Activated CD4-positive, alpha-beta T cell treated with anti-CD3 and anti-CD28 coated beads for 36 hours (primary cell): ENCODE results near the gene KCNJ8. TPM values are rescaled to one million over a fixed set of nuclear protein-coding genes. Genes with fewer than 3 reads are reported as not detected.
"Not testable (repeated sequence)": the region's sequence is repeated elsewhere in the genome, so short reads cannot be mapped to it uniquely, and the experiment has no call there.

ENCODE experiments used
- ATAC-seq: fragments of 200-7000 bp; cut with Tn5 transposase; one replicate; pipeline ENCODE4 v1.10.0; 2021; ENCODE audit warnings: mild to moderate bottlenecking, moderate library complexity
- CTCF ChIA-PET: fragments of 350-600 bp; sonication (Branson Sonifier 250); formaldehyde crosslinking; loops from one replicate; lab custom pipeline; 2021; ENCODE audit warnings: antibody characterized with exemption; lab: Charles Lee
- POLR2A ChIA-PET: fragments of 350-600 bp; sonication (Branson Sonifier 250); formaldehyde crosslinking; loops from one replicate; lab custom pipeline; 2021; ENCODE audit warnings: antibody characterized with exemption, inconsistent platforms; lab: Charles Lee
- DNase-seq: peaks from one replicate; pipeline ENCODE4 v3.0.0-alpha.2; 2020
- H3K27ac Mint-ChIP-seq: one replicate; pipeline ENCODE4 v1.8.0; 2021; ENCODE audit warnings: mixed read lengths
- H3K27me3 Mint-ChIP-seq: one replicate; pipeline ENCODE4 v1.8.0; 2021; ENCODE audit warnings: mixed read lengths
- H3K36me3 Mint-ChIP-seq: one replicate; pipeline ENCODE4 v1.8.0; 2021; ENCODE audit warnings: low read depth, mixed read lengths
- H3K4me1 Mint-ChIP-seq: one replicate; pipeline ENCODE4 v1.8.0; 2021; ENCODE audit warnings: mixed read lengths
- H3K4me3 Mint-ChIP-seq: one replicate; pipeline ENCODE4 v1.8.0; 2021; ENCODE audit warnings: mild to moderate bottlenecking, moderate library complexity, mixed read lengths
- H3K9me3 Mint-ChIP-seq: one replicate; pipeline ENCODE4 v1.8.0; 2021; ENCODE audit warnings: low read depth, mixed read lengths
- intact Hi-C, 2 experiments: fragments of 100-400 bp; cut with DNase I in 1 of 2; cut with micrococcal nuclease in 1 of 2; formaldehyde crosslinking; loops; one replicate each; pipeline versions ENCODE4 v1.14.2 to v1.15.1; 2022 to 2024; cut with DNase I, micrococcal nuclease
- total RNA-seq, 2 experiments: library from RNA; stranded (reverse); gene quantifications; one replicate each; pipeline ENCODE4 v1.2.3, GENCODE V29; 2021

KCNJ8 gene
- total RNA-seq, result not detected

DNA sequence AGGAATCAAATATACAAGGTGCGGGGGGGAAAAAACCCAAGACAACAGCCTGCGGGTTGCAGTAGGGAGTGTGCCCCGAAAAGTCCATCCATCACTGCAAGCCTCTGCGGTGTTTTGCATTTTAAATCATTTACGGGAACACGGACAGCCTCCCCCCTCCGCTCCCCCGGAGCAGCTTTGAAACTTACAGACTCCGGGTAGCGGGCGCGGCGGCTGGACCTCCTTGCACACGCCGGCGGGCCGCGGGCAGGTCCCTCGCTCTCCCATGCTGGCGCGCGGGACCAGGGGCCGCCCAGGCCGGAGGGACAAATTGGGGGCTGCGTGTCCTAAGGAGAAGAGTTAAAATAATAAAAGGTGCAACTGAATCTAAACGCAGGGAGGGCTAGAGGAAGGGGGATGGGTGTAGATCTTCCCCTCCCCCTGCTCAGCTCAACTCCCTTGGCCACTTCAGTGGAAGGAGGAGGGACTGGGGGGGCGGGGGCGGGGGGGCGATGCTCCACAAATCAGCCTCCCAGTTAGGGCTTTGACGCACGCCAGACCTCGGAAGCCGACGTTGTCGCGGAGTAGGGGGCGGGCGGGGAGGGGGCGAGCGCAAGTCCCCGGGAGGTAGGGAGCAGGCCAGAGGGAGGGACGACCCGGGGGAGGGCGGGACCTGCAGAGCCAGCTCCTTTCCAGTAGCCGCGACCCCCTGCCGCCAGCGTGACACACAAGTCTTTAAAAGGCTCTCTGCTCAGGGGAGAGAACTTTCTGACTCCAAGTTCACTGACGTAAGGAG is at the start of gene KCNJ8:
TSS of gene KCNJ8 (minus strand) at position 349 of the 775 bp plus-strand sequence. CDS start 1,090 bp downstream, outside the sequence.
- H3K27ac Mint-ChIP-seq, result no peak within 1 kb of the TSS
- H3K27me3 Mint-ChIP-seq, result peaks cover 37% of the 10 kb centered on the region
- DNase-seq, result peak; percentile 21
- POLR2A ChIA-PET, result no interaction called here
- CTCF ChIA-PET, result no interaction called here
- intact Hi-C loops, result loop anchor here in 1 of 2 experiments (5.0 kb wide), 2 partner anchors 163 to 243 kb away; no protein-coding TSS in a partner anchor
- ATAC-seq, result no peak
- H3K4me1 Mint-ChIP-seq, result peaks cover 6% of the 10 kb centered on the region
- H3K4me3 Mint-ChIP-seq, result peak within 1 kb of the TSS; percentile 24
- no peaks in the 10 kb centered on the region for H3K9me3 Mint-ChIP-seq
- no peaks in the 10 kb centered on the region for H3K36me3 Mint-ChIP-seq

DNA sequence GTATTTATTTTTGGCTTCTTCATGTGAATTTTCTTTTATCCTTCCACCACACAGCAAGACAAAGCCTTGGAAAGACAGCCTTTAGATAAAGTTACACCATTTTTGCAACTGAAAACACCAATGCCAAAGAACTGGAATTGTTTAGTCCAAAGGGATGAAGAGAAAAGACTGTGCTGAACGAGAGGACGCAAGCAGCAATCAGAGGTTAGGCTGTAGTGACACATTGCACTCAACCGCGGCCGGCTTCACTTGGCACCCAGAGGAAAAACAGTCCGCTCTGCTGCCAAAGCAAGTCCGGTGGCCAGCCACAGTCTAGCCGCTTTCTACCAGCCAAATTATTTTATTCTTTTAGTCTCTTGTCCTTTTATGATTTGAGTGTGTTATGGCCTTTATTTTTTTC is 49.1 kb upstream of the KCNJ8 start:
- Mint-ChIP-seq H3K36me3 (no peaks in the 10 kb centered on the region), H3K4me1 (no peaks in the 10 kb centered on the region), H3K27ac (no peak overlapping the region), H3K27me3 (peaks cover 6% of the 10 kb centered on the region), H3K9me3 (no peaks in the 10 kb centered on the region), H3K4me3 (no peak overlapping the region)
- ChIA-PET POLR2A (no interaction called here), CTCF (no interaction called here)
- intact Hi-C loops, result no loop called here
- no peak for ATAC-seq
- DNase-seq, result no peak

DNA sequence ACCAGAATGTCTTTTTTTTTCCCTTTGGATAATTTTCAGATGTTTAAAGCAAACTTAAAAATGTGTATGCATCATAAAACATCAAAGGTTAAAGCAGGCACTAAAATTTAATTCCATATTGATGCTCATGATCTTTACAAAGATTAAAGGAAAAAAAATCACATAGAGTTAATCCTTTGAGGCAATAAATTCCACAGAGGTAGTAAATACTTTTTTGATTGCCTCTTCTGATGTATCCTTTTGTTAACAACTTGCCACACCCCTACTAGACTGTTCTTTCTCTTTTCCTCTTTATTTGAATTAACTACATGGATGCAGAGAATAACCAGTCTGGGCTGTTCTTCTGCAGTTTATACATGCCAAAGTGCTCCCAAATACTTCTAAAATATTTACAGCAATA is 45.2 kb upstream of the KCNJ8 start:
- POLR2A ChIA-PET, result no interaction called here
- H3K27me3 Mint-ChIP-seq, result peaks cover 10% of the 10 kb centered on the region
- H3K4me3 Mint-ChIP-seq, result no peak overlapping the region
- H3K9me3 Mint-ChIP-seq, result no peaks in the 10 kb centered on the region
- CTCF ChIA-PET, result interaction anchor here (1.8 kb wide), 1 partner anchor 12 kb away, joined by 4 read pairs; no protein-coding TSS in a partner anchor
- intact Hi-C loops, result no loop called here
- no peaks in the 10 kb centered on the region for H3K36me3 Mint-ChIP-seq
- DNase-seq (no peak), ATAC-seq (no peak)
- H3K4me1 Mint-ChIP-seq, result no peaks in the 10 kb centered on the region
- H3K27ac Mint-ChIP-seq, result no peak overlapping the region

DNA sequence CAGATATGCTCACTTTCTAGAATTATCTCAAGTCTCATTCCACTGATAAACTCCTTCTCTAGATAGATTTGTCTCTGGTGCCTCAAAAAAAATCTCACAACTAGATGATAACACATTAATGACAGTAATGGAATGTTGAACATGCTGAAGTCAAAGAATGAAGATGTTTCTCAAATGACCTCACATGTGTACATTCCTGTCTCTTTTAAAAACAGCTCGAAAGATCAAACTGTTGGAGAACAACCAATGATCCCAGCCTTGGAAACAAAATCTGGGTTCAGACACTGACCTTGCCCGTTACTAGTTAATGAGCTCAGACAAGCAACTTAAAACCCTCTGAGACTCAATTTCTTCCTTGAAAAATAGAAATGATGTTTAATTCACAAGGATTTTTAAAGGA is 44.7 kb upstream of the KCNJ8 start:
- H3K27ac Mint-ChIP-seq, result no peak overlapping the region
- H3K9me3 Mint-ChIP-seq, result no peaks in the 10 kb centered on the region
- H3K36me3 Mint-ChIP-seq, result no peaks in the 10 kb centered on the region
- peaks cover 12% of the 10 kb centered on the region for H3K27me3 Mint-ChIP-seq
- H3K4me3 Mint-ChIP-seq, result no peak overlapping the region
- ChIA-PET CTCF (interaction anchor here (1.8 kb wide), 1 partner anchor 12 kb away, joined by 4 read pairs; no protein-coding TSS in a partner anchor), POLR2A (no interaction called here)
- intact Hi-C loops, result no loop called here
- ATAC-seq (no peak), DNase-seq (no peak)
- no peaks in the 10 kb centered on the region for H3K4me1 Mint-ChIP-seq

DNA sequence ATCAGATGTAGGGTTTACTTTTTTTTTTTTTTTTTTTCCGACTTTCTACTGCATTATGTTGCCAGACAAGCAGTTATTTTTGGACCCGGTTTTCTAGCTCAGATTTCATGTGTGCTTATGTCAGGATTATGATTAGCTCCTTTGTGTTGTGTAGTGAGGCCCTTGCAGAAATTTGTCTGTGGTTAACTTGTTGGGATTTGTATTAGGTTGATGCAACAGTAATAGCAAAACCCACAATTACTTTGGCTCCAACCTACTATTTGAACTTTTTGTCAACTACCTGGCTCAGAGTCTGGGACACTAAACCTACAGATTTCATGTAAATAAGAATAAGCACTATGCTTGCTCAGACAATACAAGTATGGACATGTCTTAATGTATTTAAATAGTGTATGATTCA is 44.1 kb upstream of the KCNJ8 start:
- peaks cover 12% of the 10 kb centered on the region for H3K27me3 Mint-ChIP-seq
- no peaks in the 10 kb centered on the region for H3K4me1 Mint-ChIP-seq
- DNase-seq (no peak), ATAC-seq (no peak)
- ChIA-PET CTCF (interaction anchor here (1.8 kb wide), 1 partner anchor 11 kb away, joined by 4 read pairs; no protein-coding TSS in a partner anchor), POLR2A (no interaction called here)
- H3K27ac Mint-ChIP-seq, result no peak overlapping the region
- no peak overlapping the region for H3K4me3 Mint-ChIP-seq
- intact Hi-C loops, result no loop called here
- H3K9me3 Mint-ChIP-seq, result no peaks in the 10 kb centered on the region
- no peaks in the 10 kb centered on the region for H3K36me3 Mint-ChIP-seq

DNA sequence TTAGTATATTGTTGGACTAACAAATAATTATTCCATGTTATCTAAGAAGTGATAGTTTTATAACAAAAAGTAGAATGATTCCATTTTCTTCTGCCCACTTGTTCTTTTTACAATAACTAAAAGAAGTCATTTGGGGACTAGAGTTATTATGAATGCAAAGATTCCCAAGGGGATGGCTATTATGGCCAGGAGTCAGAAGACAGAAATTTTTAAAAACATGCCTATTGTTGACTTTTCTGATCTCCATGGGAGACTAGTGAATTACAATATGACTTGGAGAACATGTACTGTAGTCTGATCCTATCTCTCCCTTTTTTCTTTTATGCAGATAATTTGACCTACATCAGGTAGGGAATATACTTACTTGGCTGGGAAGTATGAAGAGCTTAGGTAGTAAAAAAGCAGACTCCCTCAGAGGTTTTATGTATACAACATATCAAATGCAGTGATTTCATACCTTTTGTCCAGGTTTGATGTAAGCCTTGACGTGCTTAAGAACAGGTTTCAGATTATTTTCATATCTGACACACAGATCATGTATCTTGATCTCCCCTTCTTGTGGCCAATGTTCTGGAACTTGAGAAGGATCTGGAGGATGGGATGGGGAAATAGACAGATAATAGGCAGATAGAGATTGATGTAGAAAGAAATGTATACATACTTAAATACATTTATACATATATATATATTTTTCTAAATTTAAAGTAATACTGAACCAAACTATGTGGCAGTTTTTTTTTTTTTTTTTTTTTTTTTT is 41.0 kb upstream of the KCNJ8 start:
- H3K4me1 Mint-ChIP-seq, result no peaks in the 10 kb centered on the region
- no peak for ATAC-seq

DNA sequence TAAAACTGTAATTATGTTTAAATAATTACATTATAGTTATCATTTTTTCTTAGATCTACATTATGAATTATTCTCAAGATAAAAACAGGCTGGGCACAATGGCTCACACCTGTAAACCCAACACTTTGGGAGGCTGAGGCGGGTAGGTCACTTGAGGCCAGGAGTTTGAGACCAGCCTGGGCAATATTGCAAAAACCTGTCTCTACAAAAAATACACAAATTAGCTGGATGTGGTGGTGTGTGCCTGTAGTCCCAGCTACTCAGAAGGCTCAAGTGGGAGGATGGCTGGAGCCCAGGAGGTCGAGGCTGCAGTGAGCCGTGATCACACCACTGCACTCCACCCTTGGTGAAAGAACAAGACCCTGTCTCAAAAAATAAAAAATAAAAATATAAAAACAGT is 40.3 kb upstream of the KCNJ8 start:
- POLR2A ChIA-PET, result no interaction called here
- CTCF ChIA-PET, result interaction anchor here (1.3 kb wide), 1 partner anchor 117 kb away, joined by 7 read pairs; no protein-coding TSS in a partner anchor
- no peak overlapping the region for H3K4me3 Mint-ChIP-seq
- peaks cover 8% of the 10 kb centered on the region for H3K27me3 Mint-ChIP-seq
- no peak overlapping the region for H3K27ac Mint-ChIP-seq
- intact Hi-C loops, result no loop called here
- H3K4me1 Mint-ChIP-seq, result no peaks in the 10 kb centered on the region
- ATAC-seq (no peak), DNase-seq (no peak)
- no peaks in the 10 kb centered on the region for H3K36me3 Mint-ChIP-seq
- H3K9me3 Mint-ChIP-seq, result peaks cover 3% of the 10 kb centered on the region

More for the DNA sequence above, 41.0 kb upstream of the KCNJ8 start:
- H3K27me3 Mint-ChIP-seq, result peaks cover 8% of the 10 kb centered on the region
- ChIA-PET CTCF (no interaction called here), POLR2A (no interaction called here)
- H3K9me3 Mint-ChIP-seq, result no peaks in the 10 kb centered on the region
- no peak overlapping the region for H3K27ac Mint-ChIP-seq
- no peak overlapping the region for H3K4me3 Mint-ChIP-seq
- no peak for DNase-seq
- no peaks in the 10 kb centered on the region for H3K36me3 Mint-ChIP-seq
- intact Hi-C loops, result no loop called here

DNA sequence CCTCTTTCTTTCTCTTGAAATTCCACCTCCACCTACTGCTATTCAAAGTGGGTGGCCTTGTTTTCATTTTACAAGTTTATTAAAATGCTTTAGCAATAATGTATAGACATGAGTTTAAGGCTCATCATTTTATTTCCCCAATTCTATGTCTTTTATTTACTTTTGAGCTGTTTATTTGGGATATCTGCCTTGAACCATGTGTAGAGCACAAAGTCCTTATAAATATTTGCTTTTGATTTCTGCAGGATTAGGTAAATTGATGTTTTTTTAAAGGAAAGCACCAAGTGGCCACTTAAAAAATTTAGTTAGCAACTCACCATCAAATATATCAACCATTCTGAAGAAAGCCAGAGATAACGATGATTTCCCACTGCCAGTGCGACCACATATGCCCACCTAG is 39.8 kb upstream of the KCNJ8 start:
- peaks cover 8% of the 10 kb centered on the region for H3K27me3 Mint-ChIP-seq
- POLR2A ChIA-PET, result no interaction called here

DNA sequence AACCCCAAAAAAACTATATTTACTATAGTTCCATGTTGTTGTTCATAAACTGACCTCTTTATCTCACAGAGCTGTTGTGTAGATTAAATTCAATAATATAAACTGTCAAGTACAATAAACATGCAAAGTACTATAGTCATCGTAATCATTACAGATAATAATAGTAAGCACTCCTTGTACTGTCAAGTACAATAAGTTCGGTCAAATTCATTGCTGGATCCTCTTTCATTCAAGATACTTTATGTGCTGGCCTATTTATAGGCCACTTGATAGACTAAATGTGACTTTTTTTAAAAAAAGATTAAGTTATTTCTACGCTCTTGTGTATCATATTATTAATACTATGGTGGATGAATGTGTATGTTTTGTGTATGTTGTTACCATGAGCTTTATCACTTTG is 39.2 kb upstream of the KCNJ8 start:
- ATAC-seq, result no peak
- Mint-ChIP-seq H3K4me3 (no peak overlapping the region), H3K27me3 (peaks cover 8% of the 10 kb centered on the region), H3K4me1 (no peaks in the 10 kb centered on the region), H3K27ac (no peak overlapping the region), H3K9me3 (peaks cover 3% of the 10 kb centered on the region), H3K36me3 (no peaks in the 10 kb centered on the region)
- no peak for DNase-seq
- ChIA-PET CTCF (interaction anchor here (1.3 kb wide), 1 partner anchor 116 kb away, joined by 7 read pairs; no protein-coding TSS in a partner anchor), POLR2A (no interaction called here)
- intact Hi-C loops, result no loop called here

More for the DNA sequence above, 39.8 kb upstream of the KCNJ8 start:
- Mint-ChIP-seq H3K27ac (no peak overlapping the region), H3K36me3 (no peaks in the 10 kb centered on the region), H3K4me1 (no peaks in the 10 kb centered on the region), H3K9me3 (peaks cover 3% of the 10 kb centered on the region), H3K4me3 (no peak overlapping the region)
- CTCF ChIA-PET, result interaction anchor here (1.3 kb wide), 1 partner anchor 117 kb away, joined by 7 read pairs; no protein-coding TSS in a partner anchor
- DNase-seq (no peak), ATAC-seq (no peak)
- intact Hi-C loops, result no loop called here

DNA sequence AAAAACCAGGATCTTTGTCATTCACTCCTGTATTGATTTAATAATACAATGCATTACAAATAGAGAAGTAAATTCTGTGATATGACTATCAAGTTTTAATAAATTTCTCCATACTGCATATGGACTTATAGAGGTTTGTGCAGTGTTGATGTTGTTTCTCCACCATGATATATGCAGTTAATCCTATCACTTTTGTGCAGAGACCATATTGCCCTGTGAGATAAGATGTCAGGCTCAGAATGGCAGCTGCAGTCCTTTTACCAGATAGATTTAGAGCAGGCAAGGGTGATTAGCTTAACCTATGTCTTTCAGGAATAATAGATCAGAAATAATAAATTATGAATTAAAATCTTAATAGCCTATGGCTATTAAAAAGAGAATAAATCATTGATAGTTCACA is 38.6 kb upstream of the KCNJ8 start:
- Mint-ChIP-seq H3K27ac (no peak overlapping the region), H3K36me3 (no peaks in the 10 kb centered on the region), H3K4me3 (no peak overlapping the region), H3K9me3 (peaks cover 3% of the 10 kb centered on the region), H3K27me3 (peaks cover 8% of the 10 kb centered on the region), H3K4me1 (no peaks in the 10 kb centered on the region)
- CTCF ChIA-PET, result no interaction called here
- POLR2A ChIA-PET, result no interaction called here
- intact Hi-C loops, result no loop called here
- ATAC-seq, result no peak
- no peak for DNase-seq

DNA sequence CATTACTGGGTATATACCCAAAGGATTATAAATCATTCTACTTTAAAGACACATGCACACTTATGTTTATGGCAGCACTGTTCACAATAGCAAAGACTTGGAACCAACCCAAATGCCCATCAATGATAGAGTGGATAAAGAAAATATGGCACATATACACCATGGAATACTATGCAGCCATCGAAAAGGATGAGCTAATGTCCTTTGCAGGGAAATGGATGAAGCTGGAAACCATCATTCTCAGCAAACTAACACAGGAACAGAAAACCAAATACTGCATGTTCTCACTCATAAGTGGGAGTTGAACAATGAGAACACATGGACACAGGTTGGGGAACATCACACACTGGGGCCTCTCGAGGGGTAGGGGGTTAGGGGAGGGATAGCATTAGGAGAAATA is 37.8 kb upstream of the KCNJ8 start:
- DNase-seq, H3K36me3 Mint-ChIP-seq, ATAC-seq, H3K27ac Mint-ChIP-seq, H3K27me3 Mint-ChIP-seq, H3K4me1 Mint-ChIP-seq, intact Hi-C loops, H3K4me3 Mint-ChIP-seq, POLR2A ChIA-PET, H3K9me3 Mint-ChIP-seq, CTCF ChIA-PET: not testable (repeated sequence)
